Transverse colon (tissue), 4 donors: ENCODE data around the gene GABPA. TPM values are rescaled to one million over a fixed set of nuclear protein-coding genes. Genes with fewer than 3 reads are reported as not detected.

Experiments used
- DNase-seq: peaks from one replicate; pipeline ENCODE4 v3.0.0-alpha.2; 2019
- H3K27ac ChIP-seq, 4 donors: fragments of 200-600 bp; sonication (generic); 2 replicates each; pipeline ENCODE4 v1.5.1; 2016 to 2018; ENCODE audit warnings: inconsistent platforms in 4 of 4
- H3K27me3 ChIP-seq: fragments of 200-600 bp; sonication (generic); 2 replicates; pipeline ENCODE4 v1.5.1; 2017; ENCODE audit warnings: inconsistent platforms
- H3K36me3 ChIP-seq, 4 donors: fragments of 200-600 bp; sonication (generic); 2 replicates each; pipeline ENCODE4 v1.5.1; 2017 to 2019; ENCODE audit warnings: inconsistent platforms in 4 of 4
- H3K4me1 ChIP-seq, 4 donors: fragments of 200-600 bp; sonication (generic); 2 replicates each; pipeline ENCODE4 v1.5.1; 2017 to 2020; ENCODE audit warnings: inconsistent platforms in 4 of 4
- H3K4me3 ChIP-seq, 4 donors: fragments of 200-600 bp; sonication (generic); 1 replicate in 1 of 4; 2 replicates in 3 of 4; pipeline versions ENCODE4 v1.5.1 to v1.6.1; 2017 to 2019; ENCODE audit warnings: inconsistent platforms in 4 of 4
- H3K9me3 ChIP-seq, 2 donors: fragments of 200-600 bp; sonication (generic); 2 replicates each; pipeline ENCODE4 v1.5.1; 2017 to 2019; ENCODE audit warnings: inconsistent platforms in 2 of 2
- CTCF ChIP-seq, 5 experiments: fragments of 200-600 bp in 3 of 5; fragments of 450-650 bp in 2 of 5; sonication (generic) in 3 of 5; IDR thresholded peaks; 1 replicate in 2 of 5; 2 replicates in 3 of 5; pipeline ENCODE4 v1.5.1; 2016 to 2017; ENCODE audit warnings: antibody characterized with exemption in 5 of 5, inconsistent platforms in 3 of 5, mild to moderate bottlenecking in 2 of 5, moderate library complexity in 1 of 5
- EP300 ChIP-seq: sonication (generic); formaldehyde crosslinking; IDR thresholded peaks from one replicate; pipeline ENCODE4 v1.6.1; 2017; ENCODE audit warnings: antibody characterized with exemption, low read depth
- POLR2A ChIP-seq: fragments of 450-650 bp; IDR thresholded peaks from one replicate; pipeline ENCODE4 v1.6.1; 2016; ENCODE audit warnings: antibody characterized with exemption, mild to moderate bottlenecking, moderate library complexity
- POLR2AphosphoS5 ChIP-seq, 3 donors: sonication (generic); formaldehyde crosslinking; IDR thresholded peaks; one replicate each; pipeline ENCODE4 v1.6.1; 2016; ENCODE audit warnings: antibody characterized with exemption in 3 of 3
- WGBS, 2 donors: methylation state at CpG; one replicate each; pipeline ENCODE4 v1.1.5; 2018; ENCODE audit warnings: low coverage in 1 of 2; 5-methylcytosine and 5-hydroxymethylcytosine counted together
- in situ Hi-C, 4 donors: fragments of 200-750 bp; cut with MboI; loops; one replicate each; pipeline versions ENCODE4 v1.15.0 to v1.15.1; 2017; ENCODE audit warnings: low sequenced_read_pairs in 3 of 4, low pct_ligation_motif_present in 1 of 4, low pct_unique_long_range_greater_than_20kb in 1 of 4
- intact Hi-C: fragments of 100-400 bp; cut with DNase I; formaldehyde crosslinking; loops from one replicate; pipeline ENCODE4 v1.15.1; 2023; ENCODE audit warnings: low total_unique reads
- total RNA-seq, 4 donors: library from RNA; depleted of rRNA; stranded (reverse); fragments of >200 nt; gene quantifications; one replicate each; pipeline ENCODE4 v1.1.0, GENCODE V29; 2016

GABPA gene
- total RNA-seq, 4 donors from 2014 or later, result 5.4 to 23.3 (median 18.6) TPM

- H3K27me3 ChIP-seq, result no peaks in the 10 kb centered on the region
- WGBS, 2 donors, result 50 to 57% methylated on average over 6 to 20 of the region's 20 CpGs
- H3K9me3 ChIP-seq, result no peaks in the 10 kb centered on the region
Observed at GRCh38 chr21:25801217-25802014, 66.6 kb downstream of the GABPA start.

DNA sequence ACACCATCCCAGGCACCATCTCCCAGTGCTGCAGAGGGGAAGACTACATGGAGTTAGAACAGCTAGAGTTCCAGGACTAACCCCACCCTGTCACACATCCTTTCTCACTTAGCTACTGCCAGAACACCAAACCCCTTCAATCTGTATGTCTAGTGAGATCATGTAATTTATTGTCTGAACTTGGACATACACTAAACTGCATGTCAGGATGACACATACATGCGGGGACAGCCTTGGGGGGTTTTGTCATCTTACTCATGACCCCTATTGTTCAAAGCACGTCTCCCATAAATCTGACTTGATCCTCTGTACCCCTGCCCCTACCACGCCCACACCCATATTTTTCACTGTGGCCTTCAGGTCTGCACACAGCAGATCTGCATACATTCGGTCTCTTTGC lies 71.3 kb downstream of the GABPA start:
- TF ChIP-seq POLR2A, result no peak
- TF ChIP-seq POLR2AphosphoS5 (IDR thresholded peaks at IDR 0.05), result no peak
- TF ChIP-seq CTCF (IDR thresholded peaks at IDR 0.05), result no peak
- no peak for TF ChIP-seq EP300
- no peaks in the 10 kb centered on the region for H3K9me3 ChIP-seq
- DNase-seq, result no peak
- 80 to 84% methylated on average over 4 of the region's 4 CpGs for WGBS, 2 donors
- H3K4me1 ChIP-seq, result peaks cover 0 to 5% (median 0%) of the 10 kb centered on the region in 4 donors
- H3K27me3 ChIP-seq, result no peaks in the 10 kb centered on the region
- no peak overlapping the region for H3K27ac ChIP-seq
- intact Hi-C loops (no loop called here), in situ Hi-C loops (no loop called here)
- no peak overlapping the region for H3K4me3 ChIP-seq
- H3K36me3 ChIP-seq, result no peaks in the 10 kb centered on the region

More at GRCh38 chr21:25801217-25802014, 66.6 kb downstream of the GABPA start:
- TF ChIP-seq EP300 (no peak), POLR2A (no peak), POLR2AphosphoS5 (IDR thresholded peaks at IDR 0.05) (no peak), CTCF (IDR thresholded peaks at IDR 0.05) (peak; percentile 81 to 96 (median 92))
- Histone ChIP-seq H3K4me3 (no peak overlapping the region), H3K27ac (no peak overlapping the region), H3K36me3 (no peaks in the 10 kb centered on the region), H3K4me1 (no peaks in the 10 kb centered on the region)
- peak; percentile 86 for DNase-seq
- in situ Hi-C loops, result no loop called here
- intact Hi-C loops, result no loop called here

- H3K4me3 ChIP-seq, result no peak overlapping the region
- no peaks in the 10 kb centered on the region for H3K9me3 ChIP-seq
- H3K27me3 ChIP-seq, result no peaks in the 10 kb centered on the region
- no peaks in the 10 kb centered on the region for H3K36me3 ChIP-seq
- 91% methylated on average over 6 of the region's 6 CpGs; no CpG with 5 or more reads in 1 of the 2 donors for WGBS, 2 donors
- TF ChIP-seq POLR2AphosphoS5 (IDR thresholded peaks at IDR 0.05), result no peak
- no peak for TF ChIP-seq POLR2A
- TF ChIP-seq EP300, result no peak
- no peak for TF ChIP-seq CTCF (IDR thresholded peaks at IDR 0.05)
- in situ Hi-C loops, result no loop called here
- no peak overlapping the region for H3K27ac ChIP-seq
- intact Hi-C loops, result no loop called here
- no peak for DNase-seq
- H3K4me1 ChIP-seq, result peaks cover 0 to 5% (median 0%) of the 10 kb centered on the region in 4 donors
Observed at GRCh38 chr21:25807191-25807590, 72.4 kb downstream of the GABPA start.

- Histone ChIP-seq H3K9me3 (no peaks in the 10 kb centered on the region), H3K4me3 (no peak overlapping the region), H3K36me3 (no peaks in the 10 kb centered on the region), H3K4me1 (peaks cover 0 to 5% (median 0%) of the 10 kb centered on the region in 4 donors), H3K27ac (peak overlapping the region in 2 of 4 donors; percentile 0 to 6), H3K27me3 (no peaks in the 10 kb centered on the region)
- in situ Hi-C loops (no loop called here), intact Hi-C loops (no loop called here)
- no peak for DNase-seq
- TF ChIP-seq CTCF (IDR thresholded peaks at IDR 0.05), result no peak
- no peak for TF ChIP-seq POLR2A
- peak in 2 of 3 donors; percentile 15 to 50 for TF ChIP-seq POLR2AphosphoS5 (IDR thresholded peaks at IDR 0.05)
- no peak for TF ChIP-seq EP300
Observed at GRCh38 chr21:25809013-25809412, 74.2 kb downstream of the GABPA start.
